Suprapubic skin (tissue), 4 donors: Measurements from ENCODE around the gene NCOA4.

Source experiments
- POLR2A ChIP-seq, 2 donors: fragments of 450-650 bp; IDR thresholded peaks; one replicate each; pipeline ENCODE4 v1.6.1; 2017; ENCODE audit warnings: antibody characterized with exemption in 2 of 2, mild to moderate bottlenecking in 2 of 2, moderate library complexity in 2 of 2
- POLR2AphosphoS5 ChIP-seq, 3 donors: sonication (generic); formaldehyde crosslinking; IDR thresholded peaks; one replicate each; pipeline ENCODE4 v1.6.1; 2017; ENCODE audit warnings: antibody characterized with exemption in 3 of 3
- TF ChIP-seq, protein P1 (sequence below), 2 donors: fragments of 200-600 bp in 1 of 2; fragments of 450-650 bp in 1 of 2; sonication (generic) in 1 of 2; IDR thresholded peaks; one replicate each; pipeline ENCODE4 v1.5.1; 2016 to 2019; ENCODE audit warnings: antibody characterized with exemption in 2 of 2, mild to moderate bottlenecking in 1 of 2, moderate library complexity in 1 of 2

DNA sequence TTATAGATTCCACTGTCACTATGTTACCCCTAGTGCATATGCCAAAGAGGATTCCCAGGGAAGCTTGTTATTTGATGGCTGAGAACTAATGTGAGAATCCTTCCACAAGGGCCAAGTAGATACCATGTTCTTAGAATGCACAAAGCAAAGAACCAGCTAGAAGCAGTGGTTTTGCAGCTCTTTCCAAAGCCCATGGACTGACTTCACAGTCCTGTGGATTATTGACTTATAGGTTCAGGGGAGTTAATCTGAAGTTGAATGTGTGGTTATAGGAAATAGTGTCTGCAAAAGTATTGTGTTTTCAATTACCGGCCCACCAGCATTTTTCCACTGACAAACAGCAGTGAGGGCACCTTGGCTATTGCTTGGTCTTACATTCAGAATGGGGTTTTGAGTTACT lies 29.9 kb downstream of the NCOA4 start:
- TF ChIP-seq, protein P1, sequence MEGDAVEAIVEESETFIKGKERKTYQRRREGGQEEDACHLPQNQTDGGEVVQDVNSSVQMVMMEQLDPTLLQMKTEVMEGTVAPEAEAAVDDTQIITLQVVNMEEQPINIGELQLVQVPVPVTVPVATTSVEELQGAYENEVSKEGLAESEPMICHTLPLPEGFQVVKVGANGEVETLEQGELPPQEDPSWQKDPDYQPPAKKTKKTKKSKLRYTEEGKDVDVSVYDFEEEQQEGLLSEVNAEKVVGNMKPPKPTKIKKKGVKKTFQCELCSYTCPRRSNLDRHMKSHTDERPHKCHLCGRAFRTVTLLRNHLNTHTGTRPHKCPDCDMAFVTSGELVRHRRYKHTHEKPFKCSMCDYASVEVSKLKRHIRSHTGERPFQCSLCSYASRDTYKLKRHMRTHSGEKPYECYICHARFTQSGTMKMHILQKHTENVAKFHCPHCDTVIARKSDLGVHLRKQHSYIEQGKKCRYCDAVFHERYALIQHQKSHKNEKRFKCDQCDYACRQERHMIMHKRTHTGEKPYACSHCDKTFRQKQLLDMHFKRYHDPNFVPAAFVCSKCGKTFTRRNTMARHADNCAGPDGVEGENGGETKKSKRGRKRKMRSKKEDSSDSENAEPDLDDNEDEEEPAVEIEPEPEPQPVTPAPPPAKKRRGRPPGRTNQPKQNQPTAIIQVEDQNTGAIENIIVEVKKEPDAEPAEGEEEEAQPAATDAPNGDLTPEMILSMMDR (IDR thresholded peaks at IDR 0.05): no peak
- TF ChIP-seq POLR2A (IDR thresholded peaks at IDR 0.05): no peak
- TF ChIP-seq POLR2AphosphoS5 (IDR thresholded peaks at IDR 0.05): no peak
